ENCODE data around the gene DPEP2.
"Not testable (repeated sequence)": the region's sequence is repeated elsewhere in the genome, so short reads cannot be mapped to it uniquely, and the experiment has no call there.

Gene DPEP2

GRCh38 chr16:67950335-67950843 is 48.9 kb downstream of the DPEP2 start:
- no peak for DNase-seq

GRCh38 chr16:67949645-67950044 is 49.6 kb downstream of the DPEP2 start:
- no peak for DNase-seq

- no peak for DNase-seq
Observed at GRCh38 chr16:67948015-67948414, 51.3 kb downstream of the DPEP2 start.

- no peak for DNase-seq
Observed at GRCh38 chr16:67946966-67947558, 52.2 kb downstream of the DPEP2 start.

- no peak for DNase-seq
Observed at GRCh38 chr16:67946128-67946569, 53.1 kb downstream of the DPEP2 start.

- no peak for DNase-seq
Observed at GRCh38 chr16:67945392-67945933, 53.8 kb downstream of the DPEP2 start.

GRCh38 chr16:67944690-67945391 is 54.4 kb downstream of the DPEP2 start:
- no peak for DNase-seq

- DNase-seq, result no peak
Observed at GRCh38 chr16:67943619-67944504, 55.4 kb downstream of the DPEP2 start, which contains the start of gene LCAT. LCAT (minus strand) TSS chr16:67944120; CDS start chr16:67944101, 19 bp downstream.

- DNase-seq, result no peak
Observed at GRCh38 chr16:67943256-67943618, 56.0 kb downstream of the DPEP2 start.

GRCh38 chr16:67942510-67943255 is 56.6 kb downstream of the DPEP2 start:
- DNase-seq, result no peak

GRCh38 chr16:67942200-67942509 is 57.1 kb downstream of the DPEP2 start:
- no peak for DNase-seq

- DNase-seq, result no peak
Observed at GRCh38 chr16:67941469-67942199, 57.6 kb downstream of the DPEP2 start.

- DNase-seq, result no peak
Observed at GRCh38 chr16:67940446-67941089, 58.7 kb downstream of the DPEP2 start.

GRCh38 chr16:67939507-67940445 is 59.5 kb downstream of the DPEP2 start:
- no peak for DNase-seq

- not testable (repeated sequence) for DNase-seq
Observed at GRCh38 chr16:67937713-67938112, 61.6 kb downstream of the DPEP2 start.

Data from NCI-H748 treated with DMSO at 0.1 percent for 48 hours (cell line).